Measurements from ENCODE around the gene PCDHGA8.

DNA sequence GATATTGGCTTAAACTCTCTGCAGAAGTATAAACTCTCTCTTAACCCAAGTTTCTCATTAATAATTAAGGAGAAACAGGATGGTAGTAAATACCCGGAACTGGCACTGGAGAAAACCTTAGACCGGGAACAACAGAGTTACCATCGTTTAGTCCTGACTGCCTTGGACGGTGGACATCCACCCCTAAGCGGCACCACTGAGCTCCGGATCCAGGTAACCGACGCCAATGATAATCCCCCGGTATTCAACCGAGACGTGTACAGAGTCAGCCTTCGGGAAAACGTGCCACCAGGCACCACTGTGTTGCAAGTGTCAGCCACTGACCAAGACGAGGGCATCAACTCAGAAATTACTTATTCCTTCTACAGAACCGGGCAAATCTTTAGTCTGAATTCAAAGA is 6.2 kb downstream of the PCDHGA8 start:
- TF ChIP-seq GATA2 (IDR thresholded peaks at IDR 0.05; ENCODE audit: low read depth, low read length) (no peak), GATA3 (IDR thresholded peaks at IDR 0.05; ENCODE audit: low read depth, low read length) (no peak)

All from SH-SY5Y (cell line).